Measurements from ENCODE around the gene SERTM1. TPM values are rescaled to one million over a fixed set of nuclear protein-coding genes. Genes with fewer than 3 reads are reported as not detected.

Gene SERTM1
- total and polyA plus RNA-seq, 2 of the 4 experiments (the other 2 are of a cell fraction) = not detected

GRCh38 chr13:36736119-36736726, 62.4 kb downstream of the SERTM1 start:
- ATAC-seq (ENCODE audit: low read depth) = peak; percentile 74

More at GRCh38 chr13:36736119-36736726, 62.4 kb downstream of the SERTM1 start:
- Histone ChIP-seq H2BK120ac (ENCODE audit: low read depth, low read length) (no peak overlapping the region), H3K9me1 (ENCODE audit: insufficient read depth, low read length) (no peaks in the 10 kb centered on the region), H3K36me3 (ENCODE audit: control insufficient read depth, insufficient read depth, low read length) (no peaks in the 10 kb centered on the region), H4K8ac (ENCODE audit: low read depth in 2 of 2, low read length in 2 of 2) (no peak overlapping the region), H2BK5ac (ENCODE audit: low read depth, low read length, poor library complexity, severe bottlenecking) (no peak overlapping the region), H3K27me3 (ENCODE audit: control insufficient read depth, insufficient read depth, low read length) (peaks cover 2% of the 10 kb centered on the region; the same call in 1 of the 2 replicates), H2AK9ac (replicated peaks; ENCODE audit: low read depth, low read length, poor library complexity) (no peak overlapping the region), H3K4me1 (ENCODE audit: control insufficient read depth, insufficient read depth, low read length) (no peaks in the 10 kb centered on the region), H3K9ac (ENCODE audit: low read depth, low read length) (no peak overlapping the region), H4K20me1 (ENCODE audit: insufficient read depth, low read length) (no peaks in the 10 kb centered on the region), H3K27ac (ENCODE audit: insufficient read depth, low read length) (no peak overlapping the region), H3K23ac (ENCODE audit: low read depth, low read length) (no peak overlapping the region), H4K91ac (ENCODE audit: insufficient read depth, low read depth, low read length) (no peak overlapping the region), H2BK20ac (ENCODE audit: low read depth, low read length) (no peak overlapping the region), H4K5ac (ENCODE audit: low read depth, low read length) (no peak overlapping the region), H3K4ac (ENCODE audit: low read depth, low read length) (no peak overlapping the region), H3K56ac (ENCODE audit: extremely low read depth, insufficient read depth, low read length) (no peak overlapping the region), H2BK15ac (ENCODE audit: low read depth, low read length) (no peak overlapping the region), H2AK5ac (ENCODE audit: low read depth, low read length) (no peak overlapping the region), H3K4me3 (ENCODE audit: insufficient read depth, low read depth, low read length) (no peak overlapping the region), H2AFZ (replicated peaks; ENCODE audit: low read length, poor library complexity) (no peak overlapping the region), H3K9me3 (ENCODE audit: control insufficient read depth, insufficient read depth, low read length) (no peaks in the 10 kb centered on the region), H3K18ac (ENCODE audit: low read depth, low read length) (no peak overlapping the region), H3K14ac (replicated peaks; ENCODE audit: low read depth, low read length) (no peak overlapping the region), H3K4me2 (ENCODE audit: low read depth, low read length) (no peak overlapping the region), H3K79me1 (ENCODE audit: low read depth in 1 of 2, low read length in 2 of 2) (no peaks in the 10 kb centered on the region)
- ChIA-PET POLR2A (ENCODE audit: unreplicated experiment) (no interaction called here), CTCF (interaction anchor here (0.6 to 1.7 kb wide), 17 partner anchors 8 to 757 kb away, joined by 3 to 5 read pairs (median 4); no protein-coding TSS in a partner anchor)
- no CpG with 5 or more reads among the region's 4 CpGs for WGBS, 2 experiments (ENCODE audit: extremely low coverage in 2 of 2, insufficient read length in 1 of 2)
- intact Hi-C loops (cut with micrococcal nuclease) = loop anchor here (1.0 to 5.0 kb wide), 5 partner anchors 246 to 758 kb away; partner anchors contain the start of gene SPART
- dilution Hi-C loops (cut with HindIII; ENCODE audit: low sequenced_read_pairs, unreplicated experiment) = no loop called here
- in situ Hi-C loops (cut with MboI; ENCODE audit: low sequenced_read_pairs) = loop anchor here (10.0 to 25.0 kb wide), 2 partner anchors 451 to 749 kb away; no protein-coding TSS in a partner anchor
- BruUV-seq (replicated peaks) = no TSS peak
- TF ChIP-seq MXI1 (IDR thresholded peaks at IDR 0.05; ENCODE audit: borderline replicate concordance, low read depth, low read length) (no peak), RAD21 (IDR thresholded peaks at IDR 0.05; ENCODE audit: low read length) (peak; percentile 60), SMC3 (IDR thresholded peaks at IDR 0.05; ENCODE audit: low read depth, low read length) (peak; percentile 75), USF2 (IDR thresholded peaks at IDR 0.05; ENCODE audit: low read depth, low read length) (no peak), POLR2A (IDR thresholded peaks at IDR 0.05; ENCODE audit: low read depth, low read length) (no peak), CTCF (conservative IDR thresholded peaks at IDR 0.05; ENCODE audit: low read depth, low read length) (peak; percentile 64)
- peak; percentile 62 for DNase-seq

All from IMR-90 (cell line).